HG02981 (cell line): Measurements from ENCODE around the gene MYMK.
"Not testable (repeated sequence)": the region's sequence is repeated elsewhere in the genome, so short reads cannot be mapped to it uniquely, and the experiment has no call there.

Experiments used
- ATAC-seq: cut with Tn5 transposase; IDR thresholded peaks from one replicate; pipeline ENCODE4 v1.9.1; 2021; ENCODE audit warnings: mild to moderate bottlenecking, moderate library complexity; ENCODE audit not compliant: unreplicated experiment

Gene MYMK

DNA sequence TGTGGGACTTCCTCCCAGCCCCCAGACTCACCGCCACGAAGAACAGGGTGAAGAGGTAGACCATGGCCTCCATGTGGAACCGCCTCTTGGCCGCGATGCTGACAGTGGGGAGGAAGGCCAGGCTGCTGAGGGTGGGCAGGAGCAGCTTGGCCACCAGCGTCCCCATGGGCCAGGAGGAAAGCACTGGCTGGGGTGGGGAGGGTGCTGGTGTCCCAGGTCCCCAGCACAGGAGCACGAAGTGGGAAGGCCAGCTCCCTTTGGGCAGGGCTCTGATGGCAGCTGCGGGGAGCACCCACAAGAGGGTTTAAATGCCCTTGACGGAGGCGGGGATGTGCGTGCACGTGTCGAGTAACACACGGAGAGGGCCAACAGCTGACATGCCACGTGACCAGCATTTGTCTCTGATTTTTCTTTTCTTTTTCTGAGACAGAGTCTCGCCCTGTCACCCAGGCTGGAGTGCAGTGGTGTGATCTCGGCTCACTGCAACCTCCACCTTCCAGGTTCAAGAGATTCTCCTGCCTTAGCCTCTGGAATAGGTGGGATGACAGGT, at the start of gene MYMK:
MYMK (minus strand) TSS at position 281 of the 550 bp plus-strand sequence; CDS start at position 166, 115 bp downstream.
- no peak for ATAC-seq

- ATAC-seq = no peak
Measured at GRCh38 chr9:133573791-133574515, 49.2 kb upstream of the MYMK start.

- no peak for ATAC-seq
Measured at GRCh38 chr9:133572821-133573361, 48.1 kb upstream of the MYMK start.

- no peak for ATAC-seq
Measured at GRCh38 chr9:133571896-133572595, 47.3 kb upstream of the MYMK start.

- no peak for ATAC-seq
Measured at GRCh38 chr9:133571391-133571890, 46.7 kb upstream of the MYMK start.

GRCh38 chr9:133570691-133571080, 45.9 kb upstream of the MYMK start:
- no peak for ATAC-seq

DNA sequence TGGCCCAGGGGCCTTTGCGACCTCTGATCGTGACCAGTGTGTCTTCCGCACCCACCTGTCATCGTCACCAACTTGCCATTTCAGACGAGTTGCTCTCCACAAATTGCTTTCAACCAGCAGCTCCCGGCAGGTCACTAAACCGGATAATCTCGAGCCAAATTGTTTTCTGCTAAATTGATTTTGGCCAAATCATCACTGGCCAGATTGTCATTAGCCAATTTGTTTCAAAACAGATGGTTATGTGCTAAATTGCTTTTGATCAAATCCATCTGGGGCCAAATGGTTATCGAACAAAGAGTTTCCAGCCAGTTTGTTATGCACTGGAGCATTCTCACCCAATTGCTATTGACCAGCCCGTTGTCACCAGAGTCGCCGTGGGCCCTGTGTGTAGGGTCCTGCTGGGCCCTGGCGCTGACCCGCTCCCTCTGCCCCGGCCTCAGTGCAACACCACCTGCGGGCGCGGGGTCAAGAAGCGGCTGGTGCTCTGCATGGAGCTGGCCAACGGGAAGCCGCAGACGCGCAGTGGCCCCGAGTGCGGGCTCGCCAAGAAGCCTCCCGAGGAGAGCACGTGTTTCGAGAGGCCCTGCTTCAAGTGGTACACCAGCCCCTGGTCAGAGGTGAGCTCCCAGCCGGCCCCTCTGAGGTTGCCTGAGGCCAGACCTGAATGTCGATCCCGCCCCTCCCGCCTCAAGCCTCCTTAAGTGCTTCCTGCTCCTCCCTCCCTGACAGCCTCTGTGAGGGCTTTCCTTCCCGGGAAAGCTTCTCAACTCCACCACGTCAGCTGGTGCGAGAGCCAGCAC, 45.3 kb upstream of the MYMK start:
- ATAC-seq = no peak

DNA sequence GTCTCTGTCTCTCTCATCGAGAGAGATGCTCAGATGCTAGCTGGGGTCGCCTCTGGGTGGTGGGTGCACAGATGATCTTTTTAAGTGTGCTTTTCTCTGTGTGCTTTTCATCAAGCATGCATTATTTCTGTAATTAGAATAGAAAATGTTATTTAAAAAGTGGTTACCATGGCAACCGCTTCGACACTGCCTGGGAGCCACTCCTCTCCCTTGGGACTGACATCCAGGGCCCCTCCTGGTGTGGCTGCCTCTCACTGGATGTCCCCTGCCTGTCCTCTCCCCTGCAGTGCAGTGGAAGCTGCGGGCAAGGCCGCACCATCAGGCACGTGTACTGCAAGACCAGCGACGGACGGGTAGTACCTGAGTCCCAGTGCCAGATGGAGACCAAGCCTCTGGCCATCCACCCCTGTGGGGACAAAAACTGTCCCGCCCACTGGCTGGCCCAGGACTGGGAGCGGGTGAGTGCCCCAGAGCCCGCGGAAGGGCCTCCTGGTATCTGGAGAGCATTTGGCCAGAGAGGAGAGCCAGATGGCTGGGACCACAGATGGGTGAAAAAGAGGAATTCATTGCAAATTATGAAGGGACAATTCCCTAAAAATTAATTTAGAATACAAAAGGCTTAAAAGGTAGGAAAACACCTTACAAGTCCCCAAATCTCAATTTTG, 44.5 kb upstream of the MYMK start:
- ATAC-seq = no peak

DNA sequence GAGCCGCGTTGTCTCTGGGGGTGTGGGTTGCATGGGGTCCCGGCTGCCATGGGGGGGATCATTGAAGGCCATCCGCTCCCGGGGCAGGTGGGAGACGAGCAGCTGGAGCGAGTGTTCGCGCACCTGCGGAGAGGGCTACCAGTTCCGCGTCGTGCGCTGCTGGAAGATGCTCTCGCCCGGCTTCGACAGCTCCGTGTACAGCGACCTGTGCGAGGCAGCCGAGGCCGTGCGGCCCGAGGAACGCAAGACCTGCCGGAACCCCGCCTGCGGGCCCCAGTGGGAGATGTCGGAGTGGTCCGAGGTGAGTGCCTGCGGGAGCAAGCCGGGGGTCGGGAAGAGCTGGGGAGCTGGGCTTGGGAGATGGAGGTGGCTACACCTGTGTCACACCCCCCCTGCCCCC, 43.4 kb upstream of the MYMK start:
- ATAC-seq = no peak

DNA sequence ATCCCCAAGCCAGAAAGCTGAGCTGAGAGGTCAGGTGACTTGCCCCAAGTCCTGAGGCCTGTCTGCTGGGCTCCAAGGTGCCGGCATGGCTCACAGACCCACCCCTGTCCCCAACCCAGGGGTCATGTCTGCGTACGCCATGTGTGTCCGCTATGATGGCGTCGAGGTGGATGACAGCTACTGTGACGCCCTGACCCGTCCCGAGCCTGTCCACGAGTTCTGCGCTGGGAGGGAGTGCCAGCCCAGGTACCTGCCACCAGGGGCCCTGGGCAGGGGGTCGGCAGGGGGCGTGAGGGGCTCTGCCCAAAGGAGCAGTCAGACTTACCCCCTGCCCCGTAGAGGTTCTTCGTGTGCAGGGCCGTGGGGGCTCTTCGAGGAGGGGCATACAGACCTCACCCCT, 42.1 kb upstream of the MYMK start:
- no peak for ATAC-seq

DNA sequence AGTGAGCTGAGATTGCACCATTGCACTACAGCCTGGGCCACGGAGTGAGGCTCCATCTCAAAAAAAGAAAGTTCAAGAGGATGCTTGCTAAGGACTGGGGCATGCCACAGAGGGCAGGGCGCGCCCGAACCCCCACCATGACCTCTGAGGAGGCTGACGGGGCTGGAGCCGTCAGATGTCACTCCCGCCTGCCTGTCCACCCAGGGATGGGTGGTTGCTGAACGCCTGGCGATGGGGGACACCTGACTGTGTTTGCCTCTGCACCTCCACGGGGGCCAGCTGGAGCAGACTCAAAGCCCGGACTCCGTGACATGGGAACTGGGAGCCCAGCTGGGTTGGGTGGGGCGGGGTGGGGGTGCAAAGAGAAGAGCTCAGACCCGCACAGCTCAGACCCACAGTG, 41.6 kb upstream of the MYMK start:
- ATAC-seq = no peak

GRCh38 chr9:133564451-133565116, 39.8 kb upstream of the MYMK start:
- ATAC-seq = no peak

- not testable (repeated sequence) for ATAC-seq
Measured at GRCh38 chr9:133563814-133564213, 39.1 kb upstream of the MYMK start.

GRCh38 chr9:133563291-133563796, 38.6 kb upstream of the MYMK start:
- ATAC-seq = no peak

- ATAC-seq = no peak
Measured at GRCh38 chr9:133562611-133563290, 38.0 kb upstream of the MYMK start.

DNA sequence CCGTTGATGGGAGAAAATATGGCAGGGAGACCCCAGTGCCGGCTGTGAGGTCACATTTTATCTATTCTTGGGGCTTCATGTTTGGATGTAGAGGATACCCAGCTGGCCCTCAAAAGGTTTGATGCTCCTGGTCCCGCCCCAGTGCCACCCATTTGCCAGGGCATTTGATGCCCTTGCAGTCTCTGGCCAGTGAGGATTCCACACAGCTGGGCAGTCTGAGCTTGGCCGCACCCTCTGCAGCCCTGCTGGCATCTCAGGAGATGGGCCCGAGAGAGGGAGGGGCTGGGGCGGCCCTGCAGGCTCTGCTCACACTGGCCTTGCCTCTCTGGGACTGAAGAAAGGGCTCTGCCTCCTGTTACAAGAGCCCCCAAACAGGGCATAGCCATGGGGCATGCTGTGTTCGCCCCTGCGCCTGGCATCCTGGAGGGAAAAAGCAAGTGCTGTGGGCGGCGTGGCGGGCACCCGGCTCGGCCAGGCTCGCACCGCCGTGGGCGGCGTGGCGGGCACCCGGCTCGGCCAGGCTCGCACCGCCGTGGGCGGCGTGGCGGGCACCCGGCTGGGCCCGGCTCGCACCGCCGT, 37.3 kb upstream of the MYMK start:
- no peak for ATAC-seq

- ATAC-seq = no peak
Measured at GRCh38 chr9:133560944-133561343, 36.2 kb upstream of the MYMK start.

DNA sequence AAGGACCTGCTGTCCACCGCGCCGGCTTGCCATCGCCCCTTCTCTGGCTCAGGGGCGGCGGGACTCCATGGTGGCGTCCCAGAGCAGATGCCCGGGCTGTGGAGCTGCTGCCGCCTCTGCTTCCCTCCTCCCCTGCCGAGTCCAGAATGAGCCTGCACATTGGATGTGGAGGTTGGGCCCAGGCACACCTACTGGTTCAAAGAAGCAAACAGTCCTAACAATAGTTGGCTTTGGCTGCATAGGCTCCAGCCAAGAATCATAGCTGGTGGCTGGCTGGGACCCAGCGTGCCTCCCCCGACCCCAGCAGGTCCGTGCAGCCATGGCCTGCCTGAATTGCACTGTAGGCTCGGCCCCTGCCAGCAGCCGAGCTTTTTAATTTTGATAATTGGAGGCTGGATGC, 35.6 kb upstream of the MYMK start:
- ATAC-seq = no peak
